ENCODE data around the gene PTH1R. TPM values are rescaled to one million over a fixed set of nuclear protein-coding genes. Genes with fewer than 3 reads are reported as not detected.
A peak's percentile ranks its signal among the peaks of the same experiment; 100 is the strongest.

The PTH1R gene
- total and polyA plus RNA-seq, 4 donors = 11.2 to 29.7 (median 19.9) TPM

- H3K9me3 ChIP-seq (ENCODE audit: control insufficient read depth in 4 of 4, insufficient read depth in 3 of 4, low read length in 3 of 4) = peaks cover 0 to 12% (median 2%) of the 10 kb centered on the region in 4 donors
- H3K4me3 ChIP-seq = no peak overlapping the region
- ATAC-seq (ENCODE audit: insufficient read depth, low FRiP score) (no peak), DNase-seq (no peak)
- TF ChIP-seq, protein P1, sequence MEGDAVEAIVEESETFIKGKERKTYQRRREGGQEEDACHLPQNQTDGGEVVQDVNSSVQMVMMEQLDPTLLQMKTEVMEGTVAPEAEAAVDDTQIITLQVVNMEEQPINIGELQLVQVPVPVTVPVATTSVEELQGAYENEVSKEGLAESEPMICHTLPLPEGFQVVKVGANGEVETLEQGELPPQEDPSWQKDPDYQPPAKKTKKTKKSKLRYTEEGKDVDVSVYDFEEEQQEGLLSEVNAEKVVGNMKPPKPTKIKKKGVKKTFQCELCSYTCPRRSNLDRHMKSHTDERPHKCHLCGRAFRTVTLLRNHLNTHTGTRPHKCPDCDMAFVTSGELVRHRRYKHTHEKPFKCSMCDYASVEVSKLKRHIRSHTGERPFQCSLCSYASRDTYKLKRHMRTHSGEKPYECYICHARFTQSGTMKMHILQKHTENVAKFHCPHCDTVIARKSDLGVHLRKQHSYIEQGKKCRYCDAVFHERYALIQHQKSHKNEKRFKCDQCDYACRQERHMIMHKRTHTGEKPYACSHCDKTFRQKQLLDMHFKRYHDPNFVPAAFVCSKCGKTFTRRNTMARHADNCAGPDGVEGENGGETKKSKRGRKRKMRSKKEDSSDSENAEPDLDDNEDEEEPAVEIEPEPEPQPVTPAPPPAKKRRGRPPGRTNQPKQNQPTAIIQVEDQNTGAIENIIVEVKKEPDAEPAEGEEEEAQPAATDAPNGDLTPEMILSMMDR (IDR thresholded peaks at IDR 0.05; ENCODE audit: control extremely low read depth, extremely low read depth) = no peak
- peaks cover 0 to 19% (median 6%) of the 10 kb centered on the region in 5 donors for H3K4me1 ChIP-seq (ENCODE audit: control insufficient read depth in 5 of 5, insufficient read depth in 5 of 5, low read length in 5 of 5)
- H3K9ac ChIP-seq (ENCODE audit: insufficient read depth in 1 of 2, low read length in 2 of 2) = no peak overlapping the region
- H3K36me3 ChIP-seq (ENCODE audit: control insufficient read depth in 4 of 4, insufficient read depth in 4 of 4, low read length in 4 of 4) = peaks cover 0 to 6% (median 0%) of the 10 kb centered on the region in 4 donors
- 95 to 99% methylated on average over 3 of the region's 3 CpGs for WGBS, 2 donors
- no peaks in the 10 kb centered on the region for H3K27me3 ChIP-seq (ENCODE audit: control insufficient read depth in 3 of 3, insufficient read depth in 3 of 3, low read length in 2 of 3)
- H3K27ac ChIP-seq (ENCODE audit: low read depth in 1 of 2, low read length in 1 of 2) = no peak overlapping the region
Observed at GRCh38 chr3:46843508-46843907, 34.0 kb upstream of the PTH1R start.

- TF ChIP-seq, protein P1 (IDR thresholded peaks at IDR 0.05; ENCODE audit: control extremely low read depth, extremely low read depth) = no peak
- Histone ChIP-seq H3K4me3 (no peak overlapping the region), H3K9ac (ENCODE audit: insufficient read depth in 1 of 2, low read length in 2 of 2) (no peak overlapping the region), H3K9me3 (ENCODE audit: control insufficient read depth in 4 of 4, insufficient read depth in 3 of 4, low read length in 3 of 4) (peaks cover 0 to 8% (median 2%) of the 10 kb centered on the region in 4 donors), H3K4me1 (ENCODE audit: control insufficient read depth in 5 of 5, insufficient read depth in 5 of 5, low read length in 5 of 5) (peaks cover 0 to 28% (median 6%) of the 10 kb centered on the region in 5 donors), H3K27me3 (ENCODE audit: control insufficient read depth in 3 of 3, insufficient read depth in 3 of 3, low read length in 2 of 3) (no peaks in the 10 kb centered on the region), H3K36me3 (ENCODE audit: control insufficient read depth in 4 of 4, insufficient read depth in 4 of 4, low read length in 4 of 4) (no peaks in the 10 kb centered on the region), H3K27ac (ENCODE audit: low read depth in 1 of 2, low read length in 1 of 2) (no peak overlapping the region)
- DNase-seq (no peak), ATAC-seq (ENCODE audit: insufficient read depth, low FRiP score) (no peak)
- 80 to 90% methylated on average over 3 of the region's 3 CpGs for WGBS, 2 donors
Observed at GRCh38 chr3:46844397-46844796, 33.1 kb upstream of the PTH1R start.

- peaks cover 0 to 32% (median 6%) of the 10 kb centered on the region in 5 donors for H3K4me1 ChIP-seq (ENCODE audit: control insufficient read depth in 5 of 5, insufficient read depth in 5 of 5, low read length in 5 of 5)
- no peaks in the 10 kb centered on the region for H3K36me3 ChIP-seq (ENCODE audit: control insufficient read depth in 4 of 4, insufficient read depth in 4 of 4, low read length in 4 of 4)
- peak in 2 of 3 donors; percentile 38 to 52 for DNase-seq
- peak overlapping the region in 1 of 2 donors; percentile 34 for H3K9ac ChIP-seq (ENCODE audit: insufficient read depth in 1 of 2, low read length in 2 of 2)
- no peak for ATAC-seq (ENCODE audit: insufficient read depth, low FRiP score)
- H3K4me3 ChIP-seq = no peak overlapping the region
- H3K9me3 ChIP-seq (ENCODE audit: control insufficient read depth in 4 of 4, insufficient read depth in 3 of 4, low read length in 3 of 4) = peaks cover 0 to 8% (median 2%) of the 10 kb centered on the region in 4 donors
- 23 to 26% methylated on average over 11 of the region's 11 CpGs for WGBS, 2 donors
- TF ChIP-seq, protein P1 (IDR thresholded peaks at IDR 0.05; ENCODE audit: control extremely low read depth, extremely low read depth) = no peak
- peak overlapping the region; percentile 27 to 63 for H3K27ac ChIP-seq (ENCODE audit: low read depth in 1 of 2, low read length in 1 of 2)
- no peaks in the 10 kb centered on the region for H3K27me3 ChIP-seq (ENCODE audit: control insufficient read depth in 3 of 3, insufficient read depth in 3 of 3, low read length in 2 of 3)
Observed at GRCh38 chr3:46844881-46845312, 32.6 kb upstream of the PTH1R start.

DNA sequence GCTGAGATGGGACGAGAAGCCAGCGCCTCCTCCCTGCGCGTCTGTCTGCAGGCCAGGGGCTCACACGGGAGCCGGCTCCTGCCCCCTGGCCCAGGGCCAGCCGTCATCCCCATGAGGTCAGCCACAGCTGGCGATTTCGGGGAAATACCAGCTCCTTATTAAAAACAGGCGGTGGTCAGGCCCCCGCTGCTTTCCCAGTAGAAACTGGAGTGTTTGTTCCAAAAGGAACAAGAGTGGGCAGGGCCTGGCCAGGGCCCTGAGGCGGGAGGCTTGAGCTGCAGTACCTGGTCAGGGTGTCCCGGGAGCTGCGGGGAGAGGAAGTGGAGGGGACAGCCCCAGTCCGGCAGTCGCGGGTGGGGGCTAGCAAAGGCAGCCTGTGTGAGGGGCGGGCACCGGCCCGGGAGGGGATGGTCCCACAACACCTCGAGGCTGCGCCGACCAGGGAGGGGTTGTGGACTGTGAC, 32.1 kb upstream of the PTH1R start:
- peak; percentile 78 to 83 (median 80) for DNase-seq

More for the DNA sequence above, 32.1 kb upstream of the PTH1R start:
- H3K4me3 ChIP-seq = no peak overlapping the region
- peak overlapping the region; percentile 27 to 63 for H3K27ac ChIP-seq (ENCODE audit: low read depth in 1 of 2, low read length in 1 of 2)
- no peaks in the 10 kb centered on the region for H3K36me3 ChIP-seq (ENCODE audit: control insufficient read depth in 4 of 4, insufficient read depth in 4 of 4, low read length in 4 of 4)
- peaks cover 0 to 36% (median 6%) of the 10 kb centered on the region in 5 donors for H3K4me1 ChIP-seq (ENCODE audit: control insufficient read depth in 5 of 5, insufficient read depth in 5 of 5, low read length in 5 of 5)
- TF ChIP-seq, protein P1 (IDR thresholded peaks at IDR 0.05; ENCODE audit: control extremely low read depth, extremely low read depth) = no peak
- peak; percentile 67 for ATAC-seq (ENCODE audit: insufficient read depth, low FRiP score)
- H3K9ac ChIP-seq (ENCODE audit: insufficient read depth in 1 of 2, low read length in 2 of 2) = peak overlapping the region in 1 of 2 donors; percentile 34
- peaks cover 0 to 8% (median 1%) of the 10 kb centered on the region in 4 donors for H3K9me3 ChIP-seq (ENCODE audit: control insufficient read depth in 4 of 4, insufficient read depth in 3 of 4, low read length in 3 of 4)
- WGBS, 2 donors = 2% methylated on average over 19 to 23 of the region's 23 CpGs
- no peaks in the 10 kb centered on the region for H3K27me3 ChIP-seq (ENCODE audit: control insufficient read depth in 3 of 3, insufficient read depth in 3 of 3, low read length in 2 of 3)
